H1 (cell line): ENCODE measurements around the gene LPXN.

Experiments used
- CBX8 ChIP-seq: fragments of 300-800, 300-1000 bp; sonication (generic); IDR thresholded peaks from 2 replicates; pipeline ENCODE4 v1.7.1; 2016; ENCODE audit warnings: low read depth, low read length, borderline replicate concordance
- CREB1 ChIP-seq: IDR thresholded peaks from 2 replicates; pipeline ENCODE4 v1.6.1; 2012; ENCODE audit warnings: inconsistent platforms
- EP300 ChIP-seq, 2 experiments: IDR thresholded peaks; 1 replicate in 1 of 2; 2 replicates in 1 of 2; pipeline ENCODE4 v1.6.1; 2011 to 2012; ENCODE audit warnings: low read depth in 2 of 2, low read length in 2 of 2, mild to moderate bottlenecking in 2 of 2, borderline replicate concordance in 1 of 2, inconsistent platforms in 1 of 2, moderate library complexity in 1 of 2
- EZH2 ChIP-seq: fragments of 200-600 bp; sonication (generic); IDR thresholded peaks from 2 replicates; pipeline ENCODE4 v1.7.1; 2012; ENCODE audit warnings: low read depth, mild to moderate bottlenecking, moderate library complexity, low read length, inconsistent platforms; ENCODE audit not compliant: severe bottlenecking
- GABPA ChIP-seq: IDR thresholded peaks from 2 replicates; pipeline ENCODE4 v1.6.1; 2011; ENCODE audit warnings: mild to moderate bottlenecking, low read length, moderate library complexity, borderline replicate concordance; ENCODE audit not compliant: insufficient read depth
- KDM5A ChIP-seq: fragments of 200-600 bp; IDR thresholded peaks from 2 replicates; pipeline ENCODE4 v1.7.1; 2012; ENCODE audit warnings: mild to moderate bottlenecking, low read length, inconsistent platforms, mixed read lengths
- POLR2AphosphoS5 ChIP-seq: IDR thresholded peaks from 2 replicates; pipeline ENCODE4 v1.6.1; 2011; ENCODE audit warnings: low read depth, low read length
- RFX5 ChIP-seq: IDR thresholded peaks from 2 replicates; pipeline ENCODE4 v1.6.1; 2011; ENCODE audit warnings: low read depth, low read length, improper control_type of control experiment, borderline replicate concordance
- SRF ChIP-seq: IDR thresholded peaks from 2 replicates; pipeline ENCODE4 v1.6.1; 2011; ENCODE audit warnings: mild to moderate bottlenecking, low read depth, low read length, moderate library complexity
- TF ChIP-seq, protein P1 (sequence below), 3 experiments: IDR thresholded peaks; 1 replicate in 2 of 3; 2 replicates in 1 of 3; pipeline versions ENCODE4 v1.5.1 to v1.6.1; 2011; ENCODE audit warnings: low read length in 3 of 3, mild to moderate bottlenecking in 3 of 3, inconsistent platforms in 2 of 3, low read depth in 1 of 3, moderate library complexity in 1 of 3; ENCODE audit not compliant: insufficient read depth in 1 of 3; ENCODE audit errors: control extremely low read depth in 1 of 3
- TF ChIP-seq, protein P2 (sequence below): fragments of 300-600 bp; sonication (generic); IDR thresholded peaks from 2 replicates; pipeline ENCODE4 v1.7.1; 2012; ENCODE audit warnings: low read length, moderate library complexity, mild to moderate bottlenecking, inconsistent platforms; ENCODE audit not compliant: insufficient replicate concordance

GRCh38 chr11:58625086-58625485, 49.4 kb upstream of the LPXN start:
- TF ChIP-seq EZH2, result no peak
- TF ChIP-seq CREB1, result no peak
- TF ChIP-seq KDM5A, result no peak
- no peak for TF ChIP-seq CBX8
- no peak for TF ChIP-seq GABPA
- TF ChIP-seq, protein P1, sequence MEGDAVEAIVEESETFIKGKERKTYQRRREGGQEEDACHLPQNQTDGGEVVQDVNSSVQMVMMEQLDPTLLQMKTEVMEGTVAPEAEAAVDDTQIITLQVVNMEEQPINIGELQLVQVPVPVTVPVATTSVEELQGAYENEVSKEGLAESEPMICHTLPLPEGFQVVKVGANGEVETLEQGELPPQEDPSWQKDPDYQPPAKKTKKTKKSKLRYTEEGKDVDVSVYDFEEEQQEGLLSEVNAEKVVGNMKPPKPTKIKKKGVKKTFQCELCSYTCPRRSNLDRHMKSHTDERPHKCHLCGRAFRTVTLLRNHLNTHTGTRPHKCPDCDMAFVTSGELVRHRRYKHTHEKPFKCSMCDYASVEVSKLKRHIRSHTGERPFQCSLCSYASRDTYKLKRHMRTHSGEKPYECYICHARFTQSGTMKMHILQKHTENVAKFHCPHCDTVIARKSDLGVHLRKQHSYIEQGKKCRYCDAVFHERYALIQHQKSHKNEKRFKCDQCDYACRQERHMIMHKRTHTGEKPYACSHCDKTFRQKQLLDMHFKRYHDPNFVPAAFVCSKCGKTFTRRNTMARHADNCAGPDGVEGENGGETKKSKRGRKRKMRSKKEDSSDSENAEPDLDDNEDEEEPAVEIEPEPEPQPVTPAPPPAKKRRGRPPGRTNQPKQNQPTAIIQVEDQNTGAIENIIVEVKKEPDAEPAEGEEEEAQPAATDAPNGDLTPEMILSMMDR (IDR thresholded peaks at IDR 0.05; ENCODE audit: control extremely low read depth in 1 of 3, insufficient read depth in 1 of 3, low read depth in 1 of 3, low read length in 3 of 3), result no peak
- TF ChIP-seq RFX5, result no peak
- no peak for TF ChIP-seq EP300 (IDR thresholded peaks at IDR 0.05; ENCODE audit: borderline replicate concordance in 1 of 2, low read depth in 2 of 2, low read length in 2 of 2)
- TF ChIP-seq SRF, result no peak
- TF ChIP-seq POLR2AphosphoS5, result no peak
- TF ChIP-seq, protein P2, sequence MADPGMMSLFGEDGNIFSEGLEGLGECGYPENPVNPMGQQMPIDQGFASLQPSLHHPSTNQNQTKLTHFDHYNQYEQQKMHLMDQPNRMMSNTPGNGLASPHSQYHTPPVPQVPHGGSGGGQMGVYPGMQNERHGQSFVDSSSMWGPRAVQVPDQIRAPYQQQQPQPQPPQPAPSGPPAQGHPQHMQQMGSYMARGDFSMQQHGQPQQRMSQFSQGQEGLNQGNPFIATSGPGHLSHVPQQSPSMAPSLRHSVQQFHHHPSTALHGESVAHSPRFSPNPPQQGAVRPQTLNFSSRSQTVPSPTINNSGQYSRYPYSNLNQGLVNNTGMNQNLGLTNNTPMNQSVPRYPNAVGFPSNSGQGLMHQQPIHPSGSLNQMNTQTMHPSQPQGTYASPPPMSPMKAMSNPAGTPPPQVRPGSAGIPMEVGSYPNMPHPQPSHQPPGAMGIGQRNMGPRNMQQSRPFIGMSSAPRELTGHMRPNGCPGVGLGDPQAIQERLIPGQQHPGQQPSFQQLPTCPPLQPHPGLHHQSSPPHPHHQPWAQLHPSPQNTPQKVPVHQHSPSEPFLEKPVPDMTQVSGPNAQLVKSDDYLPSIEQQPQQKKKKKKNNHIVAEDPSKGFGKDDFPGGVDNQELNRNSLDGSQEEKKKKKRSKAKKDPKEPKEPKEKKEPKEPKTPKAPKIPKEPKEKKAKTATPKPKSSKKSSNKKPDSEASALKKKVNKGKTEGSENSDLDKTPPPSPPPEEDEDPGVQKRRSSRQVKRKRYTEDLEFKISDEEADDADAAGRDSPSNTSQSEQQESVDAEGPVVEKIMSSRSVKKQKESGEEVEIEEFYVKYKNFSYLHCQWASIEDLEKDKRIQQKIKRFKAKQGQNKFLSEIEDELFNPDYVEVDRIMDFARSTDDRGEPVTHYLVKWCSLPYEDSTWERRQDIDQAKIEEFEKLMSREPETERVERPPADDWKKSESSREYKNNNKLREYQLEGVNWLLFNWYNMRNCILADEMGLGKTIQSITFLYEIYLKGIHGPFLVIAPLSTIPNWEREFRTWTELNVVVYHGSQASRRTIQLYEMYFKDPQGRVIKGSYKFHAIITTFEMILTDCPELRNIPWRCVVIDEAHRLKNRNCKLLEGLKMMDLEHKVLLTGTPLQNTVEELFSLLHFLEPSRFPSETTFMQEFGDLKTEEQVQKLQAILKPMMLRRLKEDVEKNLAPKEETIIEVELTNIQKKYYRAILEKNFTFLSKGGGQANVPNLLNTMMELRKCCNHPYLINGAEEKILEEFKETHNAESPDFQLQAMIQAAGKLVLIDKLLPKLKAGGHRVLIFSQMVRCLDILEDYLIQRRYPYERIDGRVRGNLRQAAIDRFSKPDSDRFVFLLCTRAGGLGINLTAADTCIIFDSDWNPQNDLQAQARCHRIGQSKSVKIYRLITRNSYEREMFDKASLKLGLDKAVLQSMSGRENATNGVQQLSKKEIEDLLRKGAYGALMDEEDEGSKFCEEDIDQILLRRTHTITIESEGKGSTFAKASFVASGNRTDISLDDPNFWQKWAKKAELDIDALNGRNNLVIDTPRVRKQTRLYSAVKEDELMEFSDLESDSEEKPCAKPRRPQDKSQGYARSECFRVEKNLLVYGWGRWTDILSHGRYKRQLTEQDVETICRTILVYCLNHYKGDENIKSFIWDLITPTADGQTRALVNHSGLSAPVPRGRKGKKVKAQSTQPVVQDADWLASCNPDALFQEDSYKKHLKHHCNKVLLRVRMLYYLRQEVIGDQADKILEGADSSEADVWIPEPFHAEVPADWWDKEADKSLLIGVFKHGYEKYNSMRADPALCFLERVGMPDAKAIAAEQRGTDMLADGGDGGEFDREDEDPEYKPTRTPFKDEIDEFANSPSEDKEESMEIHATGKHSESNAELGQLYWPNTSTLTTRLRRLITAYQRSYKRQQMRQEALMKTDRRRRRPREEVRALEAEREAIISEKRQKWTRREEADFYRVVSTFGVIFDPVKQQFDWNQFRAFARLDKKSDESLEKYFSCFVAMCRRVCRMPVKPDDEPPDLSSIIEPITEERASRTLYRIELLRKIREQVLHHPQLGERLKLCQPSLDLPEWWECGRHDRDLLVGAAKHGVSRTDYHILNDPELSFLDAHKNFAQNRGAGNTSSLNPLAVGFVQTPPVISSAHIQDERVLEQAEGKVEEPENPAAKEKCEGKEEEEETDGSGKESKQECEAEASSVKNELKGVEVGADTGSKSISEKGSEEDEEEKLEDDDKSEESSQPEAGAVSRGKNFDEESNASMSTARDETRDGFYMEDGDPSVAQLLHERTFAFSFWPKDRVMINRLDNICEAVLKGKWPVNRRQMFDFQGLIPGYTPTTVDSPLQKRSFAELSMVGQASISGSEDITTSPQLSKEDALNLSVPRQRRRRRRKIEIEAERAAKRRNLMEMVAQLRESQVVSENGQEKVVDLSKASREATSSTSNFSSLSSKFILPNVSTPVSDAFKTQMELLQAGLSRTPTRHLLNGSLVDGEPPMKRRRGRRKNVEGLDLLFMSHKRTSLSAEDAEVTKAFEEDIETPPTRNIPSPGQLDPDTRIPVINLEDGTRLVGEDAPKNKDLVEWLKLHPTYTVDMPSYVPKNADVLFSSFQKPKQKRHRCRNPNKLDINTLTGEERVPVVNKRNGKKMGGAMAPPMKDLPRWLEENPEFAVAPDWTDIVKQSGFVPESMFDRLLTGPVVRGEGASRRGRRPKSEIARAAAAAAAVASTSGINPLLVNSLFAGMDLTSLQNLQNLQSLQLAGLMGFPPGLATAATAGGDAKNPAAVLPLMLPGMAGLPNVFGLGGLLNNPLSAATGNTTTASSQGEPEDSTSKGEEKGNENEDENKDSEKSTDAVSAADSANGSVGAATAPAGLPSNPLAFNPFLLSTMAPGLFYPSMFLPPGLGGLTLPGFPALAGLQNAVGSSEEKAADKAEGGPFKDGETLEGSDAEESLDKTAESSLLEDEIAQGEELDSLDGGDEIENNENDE, result no peak
